DND-41 (cell line): ENCODE data around the gene TTLL8.

Experiments
- EZH2 ChIP-seq: IDR thresholded peaks from 3 replicates; pipeline ENCODE4 v1.6.1; 2012; ENCODE audit warnings: borderline replicate concordance, low read depth, mild to moderate bottlenecking, moderate library complexity, low read length, inconsistent platforms; ENCODE audit not compliant: severe bottlenecking
- TF ChIP-seq, protein P1 (sequence below): IDR thresholded peaks from 2 replicates; pipeline ENCODE4 v1.5.1; 2012; ENCODE audit warnings: borderline replicate concordance, low read length, moderate library complexity, mild to moderate bottlenecking; ENCODE audit not compliant: poor library complexity, severe bottlenecking; ENCODE audit errors: extremely low read depth

GRCh38 chr22:50019316-50019715, 38.8 kb downstream of the TTLL8 start:
- TF ChIP-seq, protein P1, sequence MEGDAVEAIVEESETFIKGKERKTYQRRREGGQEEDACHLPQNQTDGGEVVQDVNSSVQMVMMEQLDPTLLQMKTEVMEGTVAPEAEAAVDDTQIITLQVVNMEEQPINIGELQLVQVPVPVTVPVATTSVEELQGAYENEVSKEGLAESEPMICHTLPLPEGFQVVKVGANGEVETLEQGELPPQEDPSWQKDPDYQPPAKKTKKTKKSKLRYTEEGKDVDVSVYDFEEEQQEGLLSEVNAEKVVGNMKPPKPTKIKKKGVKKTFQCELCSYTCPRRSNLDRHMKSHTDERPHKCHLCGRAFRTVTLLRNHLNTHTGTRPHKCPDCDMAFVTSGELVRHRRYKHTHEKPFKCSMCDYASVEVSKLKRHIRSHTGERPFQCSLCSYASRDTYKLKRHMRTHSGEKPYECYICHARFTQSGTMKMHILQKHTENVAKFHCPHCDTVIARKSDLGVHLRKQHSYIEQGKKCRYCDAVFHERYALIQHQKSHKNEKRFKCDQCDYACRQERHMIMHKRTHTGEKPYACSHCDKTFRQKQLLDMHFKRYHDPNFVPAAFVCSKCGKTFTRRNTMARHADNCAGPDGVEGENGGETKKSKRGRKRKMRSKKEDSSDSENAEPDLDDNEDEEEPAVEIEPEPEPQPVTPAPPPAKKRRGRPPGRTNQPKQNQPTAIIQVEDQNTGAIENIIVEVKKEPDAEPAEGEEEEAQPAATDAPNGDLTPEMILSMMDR, result no peak
- TF ChIP-seq EZH2, result no peak
